ENCODE measurements around the gene UGT3A2. TPM values are rescaled to one million over a fixed set of nuclear protein-coding genes. Genes with fewer than 3 reads are reported as not detected.

Gene UGT3A2
- total RNA-seq, 4 donors from 2014 or later: not detected

GRCh38 chr5:36007366-36007765, 59.3 kb downstream of the UGT3A2 start:
- no peaks in the 10 kb centered on the region for H3K36me3 ChIP-seq
- TF ChIP-seq CTCF (IDR thresholded peaks at IDR 0.05): no peak
- no peaks in the 10 kb centered on the region for H3K27me3 ChIP-seq
- H3K4me1 ChIP-seq: no peaks in the 10 kb centered on the region
- intact Hi-C loops (cut with DNase I; ENCODE audit: low total_unique reads): no loop called here
- no peak for DNase-seq
- H3K9me3 ChIP-seq: no peaks in the 10 kb centered on the region
- H3K27ac ChIP-seq: no peak overlapping the region
- H3K4me3 ChIP-seq: no peak overlapping the region

GRCh38 chr5:36006163-36006562, 60.5 kb downstream of the UGT3A2 start:
- no peak for TF ChIP-seq POLR2A (IDR thresholded peaks at IDR 0.05)
- no peak for TF ChIP-seq CTCF (IDR thresholded peaks at IDR 0.05)
- Histone ChIP-seq H3K4me3 (no peak overlapping the region), H3K9me3 (no peaks in the 10 kb centered on the region), H3K27ac (no peak overlapping the region), H3K4me1 (no peaks in the 10 kb centered on the region), H3K36me3 (no peaks in the 10 kb centered on the region), H3K27me3 (no peaks in the 10 kb centered on the region)
- no peak for DNase-seq
- intact Hi-C loops (cut with DNase I; ENCODE audit: low total_unique reads): no loop called here

- intact Hi-C loops (cut with DNase I; ENCODE audit: low total_unique reads): no loop called here
- Histone ChIP-seq H3K36me3 (no peaks in the 10 kb centered on the region), H3K27ac (no peak overlapping the region), H3K27me3 (no peaks in the 10 kb centered on the region), H3K4me1 (no peaks in the 10 kb centered on the region), H3K4me3 (no peak overlapping the region), H3K9me3 (no peaks in the 10 kb centered on the region)
- TF ChIP-seq POLR2A (IDR thresholded peaks at IDR 0.05): no peak
- TF ChIP-seq CTCF (IDR thresholded peaks at IDR 0.05): no peak
- DNase-seq: no peak
These were observed 65.7 kb downstream of the UGT3A2 start for GRCh38 chr5:36001032-36001431.

GRCh38 chr5:35999547-35999946, 67.1 kb downstream of the UGT3A2 start:
- Histone ChIP-seq H3K4me3 (no peak overlapping the region), H3K27ac (no peak overlapping the region), H3K9me3 (no peaks in the 10 kb centered on the region), H3K27me3 (no peaks in the 10 kb centered on the region), H3K4me1 (no peaks in the 10 kb centered on the region), H3K36me3 (no peaks in the 10 kb centered on the region)
- no peak for TF ChIP-seq CTCF (IDR thresholded peaks at IDR 0.05)
- TF ChIP-seq POLR2A (IDR thresholded peaks at IDR 0.05): no peak
- intact Hi-C loops (cut with DNase I; ENCODE audit: low total_unique reads): no loop called here
- DNase-seq: no peak

GRCh38 chr5:35996076-35996475, 70.6 kb downstream of the UGT3A2 start:
- Histone ChIP-seq H3K27me3 (no peaks in the 10 kb centered on the region), H3K27ac (no peak overlapping the region), H3K9me3 (no peaks in the 10 kb centered on the region), H3K36me3 (no peaks in the 10 kb centered on the region), H3K4me1 (no peaks in the 10 kb centered on the region), H3K4me3 (no peak overlapping the region)
- intact Hi-C loops (cut with DNase I; ENCODE audit: low total_unique reads): no loop called here
- DNase-seq: no peak
- no peak for TF ChIP-seq CTCF (IDR thresholded peaks at IDR 0.05)
